Right lung (tissue), 5 donors: ENCODE data around the gene CTDP1. TPM values are rescaled to one million over a fixed set of nuclear protein-coding genes. Genes with fewer than 3 reads are reported as not detected.
A peak's percentile ranks its signal among the peaks of the same experiment; 100 is the strongest.

Source experiments
- DNase-seq, 2 donors: peaks; one replicate each; pipeline ENCODE4 v3.0.0-alpha.2; 2013
- polyA plus RNA-seq, 5 donors: library from polyadenylated mRNA; unstranded; fragments of 120-200 nt; gene quantifications; one replicate each; pipeline versions ENCODE4 v1.2.1 to v1.2.3, GENCODE V29; 2013; ENCODE audit warnings: inconsistent platforms in 1 of 5, low replicate concordance in 1 of 5; ENCODE audit not compliant: insufficient read length in 5 of 5, insufficient read depth in 1 of 5

Gene CTDP1
- polyA plus RNA-seq, 5 donors = 8.0 to 13.9 (median 10.1) TPM

- no peak for DNase-seq
These were observed 100.9 kb downstream of the CTDP1 start for GRCh38 chr18:79780547-79780946.

- no peak for DNase-seq
These were observed 101.8 kb downstream of the CTDP1 start for GRCh38 chr18:79781331-79781941.

- DNase-seq = no peak
These were observed 103.1 kb downstream of the CTDP1 start for GRCh38 chr18:79782566-79783308.

DNA sequence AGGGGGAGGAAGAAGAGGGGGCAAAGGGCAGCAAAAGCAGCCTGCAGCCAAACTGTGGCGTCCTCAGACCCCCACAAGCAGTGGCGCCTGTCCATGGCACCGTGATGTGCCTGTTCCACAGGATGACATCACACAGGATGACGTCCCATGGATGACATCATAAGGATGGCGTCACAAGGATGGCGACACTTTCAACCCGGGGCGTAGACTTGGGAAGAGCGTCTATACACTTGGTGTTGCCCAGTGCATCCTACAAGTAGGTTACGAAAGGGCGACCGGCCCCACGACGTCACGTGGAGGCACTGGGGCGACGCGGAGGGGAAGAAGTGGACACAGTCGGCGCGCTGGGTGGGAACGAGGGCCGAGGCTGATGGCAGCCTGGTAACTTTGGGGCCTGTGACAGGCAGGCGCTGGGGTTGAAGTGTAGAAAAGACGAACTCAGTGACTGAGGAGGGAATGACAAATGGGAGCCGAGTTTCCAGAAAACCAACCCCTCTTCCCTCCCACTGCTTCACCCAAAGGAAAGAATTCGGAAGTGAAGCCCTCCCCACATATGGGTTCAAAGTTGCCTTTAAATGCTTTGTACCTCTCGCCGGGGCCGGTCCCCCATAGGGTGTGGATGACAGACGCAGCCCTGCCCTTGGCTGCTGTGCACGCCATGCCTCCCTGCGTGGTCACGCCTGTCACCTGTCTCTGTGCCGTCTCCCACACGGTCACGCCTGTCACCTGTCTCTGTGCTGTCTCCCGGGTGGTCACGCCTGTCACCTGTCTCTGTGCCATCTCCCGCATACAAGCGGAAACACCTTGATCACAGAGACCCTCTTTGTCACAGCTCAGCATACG is 104.7 kb downstream of the CTDP1 start:
- DNase-seq = no peak

GRCh38 chr18:79784965-79785770 is 105.6 kb downstream of the CTDP1 start:
- no peak for DNase-seq

GRCh38 chr18:79785831-79786230 is 106.2 kb downstream of the CTDP1 start:
- no peak for DNase-seq

- DNase-seq = no peak
These were observed 106.7 kb downstream of the CTDP1 start for GRCh38 chr18:79786304-79786703.

DNA sequence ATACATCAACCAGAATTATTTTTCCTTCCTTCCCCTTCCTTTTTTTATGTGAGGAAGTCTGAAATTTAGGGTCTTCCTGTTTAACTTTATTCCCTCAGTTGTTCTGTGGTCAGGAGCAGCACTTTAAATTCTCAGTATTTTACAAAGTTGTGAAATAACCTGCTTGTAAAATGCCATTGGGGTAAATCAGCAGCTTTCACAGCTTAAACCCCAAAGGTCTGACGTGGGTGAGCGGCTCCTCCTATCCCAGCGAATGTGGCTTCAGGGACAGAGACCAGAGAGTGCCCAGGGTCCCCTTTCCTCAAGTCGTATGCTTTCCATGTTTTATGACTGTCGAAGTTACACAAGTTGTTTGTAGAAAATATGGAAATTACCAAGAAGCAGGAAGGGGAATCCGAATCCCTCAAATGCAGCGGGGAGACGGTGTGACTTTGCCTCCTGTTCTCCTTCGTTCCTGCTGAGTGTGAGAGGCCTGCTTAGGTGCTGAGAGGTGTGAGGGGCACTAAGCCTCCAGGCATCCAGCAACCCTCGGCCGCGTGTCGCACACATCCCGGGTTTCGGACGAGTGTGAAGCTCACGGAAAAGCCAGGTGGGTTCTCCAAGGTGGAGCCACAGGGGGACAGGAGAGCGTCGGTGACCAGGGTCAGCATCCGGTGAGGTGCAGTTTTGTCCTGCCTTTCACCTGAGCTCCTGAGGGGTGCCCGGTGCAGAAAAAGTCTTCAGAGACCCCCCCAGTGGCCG is 107.4 kb downstream of the CTDP1 start:
- no peak for DNase-seq

DNA sequence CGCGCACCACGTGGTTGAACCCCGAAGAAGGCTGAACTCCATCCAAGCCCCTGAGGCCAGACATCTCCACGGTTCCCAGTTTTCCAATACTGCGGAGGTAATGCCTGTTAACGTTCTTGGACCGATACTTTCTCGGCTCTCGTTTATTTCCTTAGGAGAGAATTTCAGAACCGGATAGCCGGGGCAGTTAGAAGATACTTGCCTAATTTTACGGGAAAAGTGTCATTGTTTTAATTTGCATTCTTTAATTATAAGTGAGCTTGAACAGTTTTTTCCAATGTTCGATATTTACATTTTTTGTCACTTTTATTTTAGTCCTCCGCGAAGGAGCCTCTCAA is 107.9 kb downstream of the CTDP1 start:
- no peak for DNase-seq

- DNase-seq = no peak
These were observed 108.5 kb downstream of the CTDP1 start for GRCh38 chr18:79787865-79788733.

GRCh38 chr18:79788734-79789085 is 109.1 kb downstream of the CTDP1 start:
- no peak for DNase-seq

- no peak for DNase-seq
These were observed 109.7 kb downstream of the CTDP1 start for GRCh38 chr18:79789091-79789891.

DNA sequence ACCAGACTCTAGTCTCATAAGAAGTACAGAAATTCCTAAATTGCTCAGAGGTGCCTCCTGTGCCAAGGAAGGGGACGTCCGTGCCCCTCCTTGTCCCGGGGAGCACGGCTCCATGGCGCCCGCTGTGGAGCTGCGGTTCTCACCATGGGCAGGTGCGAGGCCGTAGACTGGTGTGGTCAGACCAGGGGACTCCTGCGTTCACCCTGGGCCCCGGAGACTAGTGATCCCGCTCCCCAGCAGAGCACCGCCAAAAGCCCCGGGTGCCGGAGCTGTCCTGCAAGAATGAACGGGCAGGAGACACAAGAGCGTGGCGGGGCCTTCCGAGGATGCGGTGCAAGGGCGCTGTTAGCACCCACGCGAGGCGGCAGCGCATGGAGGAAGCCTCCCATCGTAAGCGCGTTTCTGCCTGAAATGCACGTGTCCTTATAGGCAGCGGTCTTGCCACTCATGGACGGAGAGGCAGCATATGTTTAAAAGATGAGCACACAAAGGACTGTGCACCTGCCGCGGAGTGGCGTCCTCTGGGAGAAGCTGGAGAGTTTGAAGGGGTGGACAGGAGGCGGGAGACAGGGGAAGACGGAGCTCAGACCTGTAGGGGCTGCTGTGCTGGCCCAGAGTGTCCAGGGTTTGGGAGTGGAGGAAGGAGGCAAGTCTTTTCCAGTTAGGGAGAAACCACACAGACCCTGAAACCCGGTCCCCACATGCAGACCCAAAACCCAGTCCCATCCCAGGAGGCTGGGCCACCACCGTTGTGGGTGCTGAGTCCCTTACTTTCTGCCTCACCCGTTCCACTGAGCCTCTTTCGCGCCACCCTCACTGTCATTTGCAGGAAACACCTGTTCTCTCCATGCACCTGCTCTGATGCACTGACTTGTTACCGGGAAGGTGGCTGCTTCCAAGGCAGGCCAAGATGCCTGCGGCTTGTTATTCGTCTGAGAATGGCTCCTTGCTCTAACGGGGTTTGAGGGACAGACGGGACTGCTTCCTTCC is 110.6 kb downstream of the CTDP1 start:
- DNase-seq = no peak

- peak; percentile 52 to 71 for DNase-seq
These were observed 111.7 kb downstream of the CTDP1 start for GRCh38 chr18:79790996-79791972.

DNA sequence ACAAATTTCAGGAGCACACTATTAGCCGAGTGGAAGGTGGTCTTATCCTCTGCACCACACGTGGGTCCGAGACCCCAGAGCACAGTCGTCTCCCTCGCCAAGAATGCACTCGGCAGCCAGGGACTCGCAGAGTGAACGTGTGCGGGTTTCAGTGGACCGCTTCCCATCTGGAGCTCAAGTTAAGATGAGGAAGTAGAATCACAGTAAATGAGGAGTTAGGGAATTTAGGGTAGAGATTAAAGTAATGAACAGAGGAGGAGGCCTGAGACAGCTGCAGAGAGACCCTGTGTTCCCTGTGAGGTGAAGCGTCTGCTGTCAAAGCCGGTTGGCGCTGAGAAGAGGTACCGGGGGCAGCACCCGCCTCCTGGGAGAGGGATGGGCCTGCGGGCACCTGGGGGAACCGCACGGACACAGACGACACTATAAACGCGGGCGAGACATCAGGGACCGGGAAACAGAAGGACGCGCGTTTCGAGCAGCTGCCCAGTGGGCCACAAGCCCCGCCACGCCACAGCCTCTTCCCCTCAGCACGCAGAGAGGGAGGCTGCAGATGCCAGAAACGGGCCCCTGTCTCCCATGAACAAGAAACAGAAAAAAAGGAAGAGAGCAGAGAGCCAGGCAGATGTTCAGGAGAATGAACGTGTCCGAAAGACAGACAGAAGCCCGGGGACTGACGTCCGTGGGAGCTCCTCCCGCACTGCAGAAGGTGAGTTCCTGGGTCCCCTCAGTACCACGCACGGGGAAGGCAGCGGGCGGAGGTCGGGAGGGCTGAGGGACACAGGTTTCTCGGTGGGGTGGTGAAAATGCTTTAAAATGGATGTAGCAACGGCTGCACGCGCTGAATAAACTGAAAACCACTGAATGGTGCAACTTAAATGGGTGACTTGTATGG is 112.7 kb downstream of the CTDP1 start:
- no peak for DNase-seq

- no peak for DNase-seq
These were observed 113.4 kb downstream of the CTDP1 start for GRCh38 chr18:79792988-79793355.
